ENCODE measurements around the gene GALNT1.

DNA sequence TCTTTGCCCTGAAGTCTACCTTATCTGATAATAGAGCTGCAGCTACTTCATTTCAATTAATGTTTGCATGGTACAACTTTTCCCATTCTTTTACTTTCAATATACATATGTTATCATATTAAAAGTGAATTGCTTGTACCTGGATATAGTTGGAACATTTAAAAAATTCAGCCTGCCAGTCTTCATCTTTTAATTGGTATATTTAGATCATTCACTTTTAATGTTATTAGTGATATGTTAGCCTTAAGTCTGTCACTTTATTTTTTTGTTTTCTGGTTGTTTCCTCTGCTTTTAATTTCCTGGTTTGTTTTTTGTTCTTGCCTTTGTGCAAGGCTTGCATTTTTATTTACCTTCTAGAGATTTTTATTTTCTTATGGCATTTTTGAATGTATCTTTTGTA is 158.2 kb downstream of the GALNT1 start:
- no peak for TF ChIP-seq POLR2AphosphoS5 (IDR thresholded peaks at IDR 0.05)
- TF ChIP-seq, protein P1, sequence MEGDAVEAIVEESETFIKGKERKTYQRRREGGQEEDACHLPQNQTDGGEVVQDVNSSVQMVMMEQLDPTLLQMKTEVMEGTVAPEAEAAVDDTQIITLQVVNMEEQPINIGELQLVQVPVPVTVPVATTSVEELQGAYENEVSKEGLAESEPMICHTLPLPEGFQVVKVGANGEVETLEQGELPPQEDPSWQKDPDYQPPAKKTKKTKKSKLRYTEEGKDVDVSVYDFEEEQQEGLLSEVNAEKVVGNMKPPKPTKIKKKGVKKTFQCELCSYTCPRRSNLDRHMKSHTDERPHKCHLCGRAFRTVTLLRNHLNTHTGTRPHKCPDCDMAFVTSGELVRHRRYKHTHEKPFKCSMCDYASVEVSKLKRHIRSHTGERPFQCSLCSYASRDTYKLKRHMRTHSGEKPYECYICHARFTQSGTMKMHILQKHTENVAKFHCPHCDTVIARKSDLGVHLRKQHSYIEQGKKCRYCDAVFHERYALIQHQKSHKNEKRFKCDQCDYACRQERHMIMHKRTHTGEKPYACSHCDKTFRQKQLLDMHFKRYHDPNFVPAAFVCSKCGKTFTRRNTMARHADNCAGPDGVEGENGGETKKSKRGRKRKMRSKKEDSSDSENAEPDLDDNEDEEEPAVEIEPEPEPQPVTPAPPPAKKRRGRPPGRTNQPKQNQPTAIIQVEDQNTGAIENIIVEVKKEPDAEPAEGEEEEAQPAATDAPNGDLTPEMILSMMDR (IDR thresholded peaks at IDR 0.05) = no peak

Data from prostate gland (tissue), 2 donors.